OCI-LY7 (cell line): ENCODE results near the gene PARD3B. TPM values are rescaled to one million over a fixed set of nuclear protein-coding genes. Genes with fewer than 3 reads are reported as not detected.

ENCODE experiments used
- BruUV-seq: library from RNA; stranded (reverse); fragments of 400-500 nt; replicated peaks from 2 replicates; lab custom pipeline; 2021; lab: Mats Ljungman, UMichigan
- CTCF ChIA-PET: fragments of 300-600 bp; sonication (Branson Sonifier 250); formaldehyde crosslinking; loops from one replicate; lab custom pipeline; 2022; ENCODE audit warnings: antibody characterized with exemption; ENCODE audit not compliant: unreplicated experiment; lab: Charles Lee
- POLR2A ChIA-PET: fragments of 300-600 bp; sonication (Branson Sonifier 250); formaldehyde crosslinking; loops from one replicate; lab custom pipeline; 2022; ENCODE audit warnings: antibody characterized with exemption; lab: Charles Lee
- DNase-seq: peaks from one replicate; pipeline ENCODE4 v3.0.0-alpha.2; 2015; ENCODE audit warnings: low spot score
- H2AFZ ChIP-seq: fragments of 200-600 bp; sonication (generic), shearing (Covaris generic); 2 replicates; pipeline ENCODE4 v1.6.1; 2014; ENCODE audit warnings: mild to moderate bottlenecking, antibody characterized with exemption, low read length, moderate library complexity
- H3K27ac ChIP-seq: fragments of 200-600 bp; sonication (generic); 2 replicates; pipeline ENCODE4 v1.5.1; 2014; ENCODE audit warnings: mixed run types, low read depth, mild to moderate bottlenecking, moderate library complexity, low read length, inconsistent platforms; ENCODE audit not compliant: poor library complexity, severe bottlenecking
- H3K36me3 ChIP-seq: fragments of 200-600 bp; sonication (generic); 2 replicates; pipeline ENCODE4 v1.6.1; 2014; ENCODE audit warnings: mild to moderate bottlenecking, antibody characterized with exemption, low read length, moderate library complexity, mixed read lengths; ENCODE audit not compliant: insufficient read depth
- H3K4me1 ChIP-seq: fragments of 200-600 bp; sonication (generic); 2 replicates; pipeline ENCODE4 v1.5.1; 2014; ENCODE audit warnings: mild to moderate bottlenecking, low read length; ENCODE audit not compliant: insufficient read depth, poor library complexity, severe bottlenecking
- H3K4me2 ChIP-seq: fragments of 200-600 bp; sonication (generic); 2 replicates; pipeline ENCODE4 v1.6.1; 2014; ENCODE audit warnings: mild to moderate bottlenecking, low read length
- H3K4me3 ChIP-seq: fragments of 200-600 bp; sonication (generic); 2 replicates; pipeline ENCODE4 v1.5.1; 2014; ENCODE audit warnings: mild to moderate bottlenecking, low read depth, low read length; ENCODE audit not compliant: poor library complexity, severe bottlenecking
- H3K79me2 ChIP-seq: fragments of 200-600 bp; sonication (generic); 2 replicates; pipeline ENCODE4 v1.6.1; 2016; ENCODE audit warnings: low read depth, mild to moderate bottlenecking, low read length, moderate library complexity, mixed read lengths; ENCODE audit not compliant: insufficient read depth
- H3K9me2 ChIP-seq: fragments of 200-600 bp; sonication (generic); 2 replicates; pipeline ENCODE4 v1.6.1; 2016; ENCODE audit warnings: mild to moderate bottlenecking, low read length, mixed read lengths; ENCODE audit not compliant: insufficient read depth
- H3K9me3 ChIP-seq: fragments of 200-600 bp; sonication (generic); 2 replicates; pipeline ENCODE4 v1.6.1; 2014; ENCODE audit warnings: mild to moderate bottlenecking, mixed run types, low read length, mixed read lengths
- H4K20me1 ChIP-seq: fragments of 200-600 bp; sonication (generic); 2 replicates; pipeline ENCODE4 v1.6.1; 2014; ENCODE audit warnings: mild to moderate bottlenecking, antibody characterized with exemption, low read length, moderate library complexity, mixed read lengths; ENCODE audit not compliant: insufficient read depth
- EZH2phosphoT487 ChIP-seq: fragments of 200-600 bp; sonication (generic); IDR thresholded peaks from 2 replicates; pipeline ENCODE4 v1.6.1; 2018; ENCODE audit warnings: low read depth, borderline replicate concordance, mild to moderate bottlenecking, mixed run types, antibody characterized with exemption, low read length, moderate library complexity, mixed read lengths
- intact Hi-C: fragments of 100-400 bp; cut with micrococcal nuclease; formaldehyde crosslinking; loops from one replicate; pipeline ENCODE4 v1.10.0; 2022; ENCODE audit not compliant: unreplicated experiment
- total RNA-seq, 2 experiments: library from RNA; depleted of rRNA in 1 of 2; stranded (reverse); fragments of >200 nt in 1 of 2; shearing (Covaris generic) in 1 of 2; gene quantifications; 2 replicates each; pipeline ENCODE4 v1.2.3, GENCODE V29; 2014 to 2022
- TF ChIP-seq, protein P1 (sequence below): fragments of 200-600 bp; sonication (generic); conservative IDR thresholded peaks from 2 replicates; pipeline ENCODE4 v1.5.1; 2014; ENCODE audit warnings: mild to moderate bottlenecking, antibody characterized with exemption, low read length, moderate library complexity, mixed read lengths

The PARD3B gene
- total RNA-seq, 2 experiments from 2014 or later, result not detected

DNA sequence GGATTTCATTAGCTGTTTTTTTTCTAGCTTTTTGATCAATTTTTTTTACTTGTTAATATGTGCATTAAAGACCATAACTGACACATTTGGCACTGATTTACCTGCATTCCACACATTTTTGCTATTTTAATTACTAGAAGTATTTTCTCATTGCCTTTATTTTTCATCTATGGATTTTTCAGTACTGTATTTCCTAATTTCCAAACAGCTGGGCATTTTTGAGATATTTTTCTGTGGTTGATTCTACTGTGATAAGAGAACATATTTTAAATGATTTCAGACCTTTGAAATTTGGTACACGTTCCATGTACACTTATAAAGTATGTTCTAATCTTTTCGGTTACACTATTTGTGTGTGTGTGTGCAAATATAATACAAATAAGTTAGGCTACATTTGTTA lies 135.3 kb downstream of the PARD3B start:
- no peak overlapping the region for H3K4me3 ChIP-seq
- ChIA-PET POLR2A (no interaction called here), CTCF (no interaction called here)
- no peaks in the 10 kb centered on the region for H3K36me3 ChIP-seq
- TF ChIP-seq, protein P1, sequence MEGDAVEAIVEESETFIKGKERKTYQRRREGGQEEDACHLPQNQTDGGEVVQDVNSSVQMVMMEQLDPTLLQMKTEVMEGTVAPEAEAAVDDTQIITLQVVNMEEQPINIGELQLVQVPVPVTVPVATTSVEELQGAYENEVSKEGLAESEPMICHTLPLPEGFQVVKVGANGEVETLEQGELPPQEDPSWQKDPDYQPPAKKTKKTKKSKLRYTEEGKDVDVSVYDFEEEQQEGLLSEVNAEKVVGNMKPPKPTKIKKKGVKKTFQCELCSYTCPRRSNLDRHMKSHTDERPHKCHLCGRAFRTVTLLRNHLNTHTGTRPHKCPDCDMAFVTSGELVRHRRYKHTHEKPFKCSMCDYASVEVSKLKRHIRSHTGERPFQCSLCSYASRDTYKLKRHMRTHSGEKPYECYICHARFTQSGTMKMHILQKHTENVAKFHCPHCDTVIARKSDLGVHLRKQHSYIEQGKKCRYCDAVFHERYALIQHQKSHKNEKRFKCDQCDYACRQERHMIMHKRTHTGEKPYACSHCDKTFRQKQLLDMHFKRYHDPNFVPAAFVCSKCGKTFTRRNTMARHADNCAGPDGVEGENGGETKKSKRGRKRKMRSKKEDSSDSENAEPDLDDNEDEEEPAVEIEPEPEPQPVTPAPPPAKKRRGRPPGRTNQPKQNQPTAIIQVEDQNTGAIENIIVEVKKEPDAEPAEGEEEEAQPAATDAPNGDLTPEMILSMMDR, result no peak
- no peak for TF ChIP-seq EZH2phosphoT487
- no peak overlapping the region for H3K27ac ChIP-seq
- intact Hi-C loops, result no loop called here
- no peaks in the 10 kb centered on the region for H4K20me1 ChIP-seq
- no peaks in the 10 kb centered on the region for H3K9me2 ChIP-seq
- H2AFZ ChIP-seq, result no peak overlapping the region
- no peaks in the 10 kb centered on the region for H3K79me2 ChIP-seq
- no peaks in the 10 kb centered on the region for H3K4me1 ChIP-seq
- no TSS peak for BruUV-seq
- no peak for DNase-seq
- no peak overlapping the region for H3K4me2 ChIP-seq
- no peaks in the 10 kb centered on the region for H3K9me3 ChIP-seq

DNA sequence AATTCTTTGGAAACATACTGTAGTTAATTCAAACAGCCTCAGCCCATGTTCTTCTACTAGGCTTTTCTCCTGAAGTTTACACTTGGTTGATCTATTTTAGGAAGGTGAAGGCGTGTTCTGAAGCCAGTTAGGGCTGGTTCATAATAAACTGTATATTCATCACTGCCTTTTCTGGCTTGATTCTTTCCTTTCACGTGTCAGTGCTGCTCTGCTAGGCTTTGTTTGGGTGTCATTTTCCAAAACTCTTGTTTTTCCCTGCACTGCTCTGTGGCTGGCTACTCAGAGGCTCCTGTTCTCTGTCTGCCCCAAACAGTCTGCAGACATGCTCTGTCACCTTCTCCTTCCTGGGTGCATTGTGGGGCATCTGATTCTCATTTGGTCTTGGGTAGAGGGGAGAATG lies 136.1 kb downstream of the PARD3B start:
- no peak for DNase-seq
- Histone ChIP-seq H3K79me2 (no peaks in the 10 kb centered on the region), H3K36me3 (no peaks in the 10 kb centered on the region), H3K4me1 (no peaks in the 10 kb centered on the region), H4K20me1 (no peaks in the 10 kb centered on the region), H3K9me3 (no peaks in the 10 kb centered on the region), H3K9me2 (no peaks in the 10 kb centered on the region), H3K4me2 (no peak overlapping the region), H2AFZ (no peak overlapping the region), H3K27ac (no peak overlapping the region), H3K4me3 (no peak overlapping the region)
- ChIA-PET CTCF (no interaction called here), POLR2A (no interaction called here)
- TF ChIP-seq, protein P1, result no peak
- BruUV-seq, result no TSS peak
- intact Hi-C loops, result no loop called here

DNA sequence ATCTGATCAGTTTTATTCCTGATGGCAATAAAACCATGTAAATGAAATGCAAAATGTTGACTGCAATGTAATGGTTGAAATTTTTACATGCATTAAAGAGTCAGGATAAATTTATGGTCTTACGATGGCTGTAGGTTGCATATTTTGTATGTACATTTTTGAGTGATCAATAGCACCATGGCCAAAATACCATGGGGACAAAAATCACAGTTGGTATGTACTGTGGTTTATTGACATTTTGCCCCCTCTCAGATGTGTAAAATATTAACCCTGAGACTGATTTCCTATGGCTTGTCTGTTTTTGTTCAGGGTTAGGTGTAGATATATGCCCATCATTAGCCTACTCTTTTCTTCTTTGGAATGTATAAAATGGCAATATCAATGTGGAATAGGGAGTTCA lies 138.1 kb downstream of the PARD3B start:
- TF ChIP-seq, protein P1, result no peak
- no peak for TF ChIP-seq EZH2phosphoT487
- Histone ChIP-seq H3K4me2 (no peak overlapping the region), H3K36me3 (no peaks in the 10 kb centered on the region), H3K79me2 (no peaks in the 10 kb centered on the region), H3K27ac (no peak overlapping the region), H2AFZ (no peak overlapping the region), H3K9me3 (no peaks in the 10 kb centered on the region), H4K20me1 (no peaks in the 10 kb centered on the region), H3K4me1 (no peaks in the 10 kb centered on the region), H3K9me2 (no peaks in the 10 kb centered on the region), H3K4me3 (no peak overlapping the region)
- no peak for DNase-seq
- no TSS peak for BruUV-seq
- ChIA-PET POLR2A (no interaction called here), CTCF (no interaction called here)
- intact Hi-C loops, result no loop called here
